UCSD-AML1 (cell line): ENCODE results near the gene GIMAP1.

ENCODE experiments used
- DNase-seq: peaks from one replicate; lab custom pipeline; 2025; ENCODE audit not compliant: unreplicated experiment; lab: John Stamatoyannopoulos, UW

Gene GIMAP1

GRCh38 chr7:150721970-150722373 lies 5.6 kb downstream of the GIMAP1 start:
- no peak for DNase-seq

GRCh38 chr7:150722431-150722931 lies 6.1 kb downstream of the GIMAP1 start:
- no peak for DNase-seq

- no peak for DNase-seq
Observed at GRCh38 chr7:150723467-150723866, 7.1 kb downstream of the GIMAP1 start.

GRCh38 chr7:150727381-150727780 lies 11.0 kb downstream of the GIMAP1 start:
- no peak for DNase-seq

- DNase-seq: no peak
Observed at GRCh38 chr7:150728011-150728410, 11.6 kb downstream of the GIMAP1 start.

- DNase-seq: no peak
Observed at GRCh38 chr7:150728609-150729008, 12.2 kb downstream of the GIMAP1 start.

- DNase-seq: no peak
Observed at GRCh38 chr7:150731916-150732315, 15.5 kb downstream of the GIMAP1 start.

- no peak for DNase-seq
Observed at GRCh38 chr7:150732786-150733481, 16.5 kb downstream of the GIMAP1 start.

GRCh38 chr7:150733482-150734095 lies 17.2 kb downstream of the GIMAP1 start:
- no peak for DNase-seq

- DNase-seq: no peak
Observed at GRCh38 chr7:150734254-150734653, 17.8 kb downstream of the GIMAP1 start.

GRCh38 chr7:150735596-150736358 lies 19.4 kb downstream of the GIMAP1 start:
- no peak for DNase-seq

GRCh38 chr7:150736864-150737263 lies 20.5 kb downstream of the GIMAP1 start:
- no peak for DNase-seq

GRCh38 chr7:150737265-150738055 lies 21.0 kb downstream of the GIMAP1 start, which contains the start of gene GIMAP5:
Gene GIMAP5, plus strand, starts transcription at chr7:150737418. Its CDS starts 3,467 bp downstream, at chr7:150740885.
- no peak for DNase-seq

- no peak for DNase-seq
Observed at GRCh38 chr7:150738092-150738491, 21.7 kb downstream of the GIMAP1 start.

GRCh38 chr7:150738591-150739001 lies 22.2 kb downstream of the GIMAP1 start:
- DNase-seq: no peak

- no peak for DNase-seq
Observed at GRCh38 chr7:150739033-150739432, 22.6 kb downstream of the GIMAP1 start.

- DNase-seq: no peak
Observed at GRCh38 chr7:150740053-150740452, 23.6 kb downstream of the GIMAP1 start.

GRCh38 chr7:150742286-150742968 lies 26.0 kb downstream of the GIMAP1 start:
- no peak for DNase-seq

GRCh38 chr7:150744041-150744656 lies 27.7 kb downstream of the GIMAP1 start:
- DNase-seq: no peak

GRCh38 chr7:150745086-150745485 lies 28.7 kb downstream of the GIMAP1 start:
- no peak for DNase-seq
